ENCODE results near the gene FALEC. TPM values are rescaled to one million over a fixed set of nuclear protein-coding genes. Genes with fewer than 3 reads are reported as not detected.
A peak's percentile ranks its signal among the peaks of the same experiment; 100 is the strongest.

FALEC gene
- total and polyA plus RNA-seq, 9 of the 15 experiments (the other 6 are each of a cell fraction or from before 2014, with no cell fraction given), result 0.15 to 1.8 (median 0.53) TPM; not detected in 5

GRCh38 chr1:150579110-150579944 is 63.8 kb downstream of the FALEC start, which contains the start of gene MCL1:
TSS of gene MCL1 (minus strand) at chr1:150579610. CDS start at chr1:150579530, 80 bp downstream.
- peak within 1 kb of the TSS; percentile 97 to 100 for H3K9ac ChIP-seq (ENCODE audit: insufficient read depth in 1 of 2, low read depth in 2 of 2, low read length in 2 of 2)
- no peaks in the 10 kb centered on the region for H3K9me1 ChIP-seq (ENCODE audit: control insufficient read depth, insufficient read depth, low read length)
- H3K27me3 ChIP-seq (ENCODE audit: control insufficient read depth in 2 of 2, insufficient read depth in 2 of 2, low read length in 2 of 2), result no peaks in the 10 kb centered on the region
- H3K36me3 ChIP-seq (ENCODE audit: control insufficient read depth, insufficient read depth, low read length), result peaks cover 47% of the 10 kb centered on the region
- H3K4me2 ChIP-seq (ENCODE audit: insufficient read depth, low read length), result peak within 1 kb of the TSS; percentile 97
- FAIRE-seq (peak; percentile 63), ATAC-seq (peak; percentile 92), DNase-seq (ENCODE audit: extremely low read depth in 1 of 4, low spot score in 3 of 4) (peak; percentile 87 to 97 (median 91))
- no TSS peak for BruUV-seq (replicated peaks)
- H4K20me1 ChIP-seq (replicated peaks; ENCODE audit: control insufficient read depth, insufficient read depth, low read length), result peaks cover 44% of the 10 kb centered on the region
- peak within 1 kb of the TSS; percentile 87 for H3K27ac ChIP-seq (ENCODE audit: extremely low read depth, low read depth, low read length)
- no peaks in the 10 kb centered on the region for H3K9me3 ChIP-seq (replicated peaks; ENCODE audit: control insufficient read depth, insufficient read depth, low read depth, low read length)
- H3K4me3 ChIP-seq, result peak within 1 kb of the TSS; percentile 98
- peak within 1 kb of the TSS; percentile 76 for H2AFZ ChIP-seq (ENCODE audit: low read depth, low read length)
- H3K4me1 ChIP-seq (replicated peaks in 1 of 2; ENCODE audit: control insufficient read depth in 2 of 2, insufficient read depth in 2 of 2, low read length in 2 of 2), result peaks cover 10 to 19% of the 10 kb centered on the region in 2 experiments; a peak in 4 of 5 replicates
- intact Hi-C loops (cut with micrococcal nuclease) (loop anchor here (2.0 to 5.0 kb wide), 2 partner anchors 39 to 233 kb away; no protein-coding TSS in a partner anchor), in situ Hi-C loops (cut with MboI) (no loop called here)
- WGBS (ENCODE audit: insufficient coverage, low coverage, missing lambda C conversion rate), result under 1% methylated on average over 58 of the region's 94 CpGs
- POLR2A ChIA-PET, result interaction anchor here (0.5 to 11.0 kb wide), 55 partner anchors 8 to 914 kb away, joined by 3 to 148 read pairs (median 4); partner anchors contain the start of genes C1orf56, CERS2, CTSK and ENSA
- peaks cover 61% of the 10 kb centered on the region for H3K79me2 ChIP-seq (ENCODE audit: control insufficient read depth, insufficient read depth, low read length)
- CTCF ChIA-PET (ENCODE audit: low intra/inter-chr PET ratio), result no interaction called here
- TF ChIP-seq POLR2AphosphoS5 (IDR thresholded peaks at IDR 0.05; ENCODE audit: control insufficient read depth, insufficient read depth, low read depth, low read length), result peak; percentile 99
- TF ChIP-seq TAF15 (IDR thresholded peaks at IDR 0.05; ENCODE audit: low read depth, low read length), result no peak
- TF ChIP-seq REST (IDR thresholded peaks at IDR 0.05; ENCODE audit: borderline replicate concordance), result peak; percentile 19; the same call in 1 of the 2 replicates
- peak; percentile 65; the same call in 1 of the 2 replicates for TF ChIP-seq REST (CRISPR knock-in tag; IDR thresholded peaks at IDR 0.05; ENCODE audit: low read depth)
- peak; percentile 92; the same call in 1 of the 2 replicates for TF ChIP-seq POLR2AphosphoS2 (IDR thresholded peaks at IDR 0.05; ENCODE audit: low read length)
- no peak for TF ChIP-seq KLF10 (CRISPR knock-in tag; IDR thresholded peaks at IDR 0.05)
- TF ChIP-seq BRF1 (IDR thresholded peaks at IDR 0.05; ENCODE audit: borderline replicate concordance, extremely low read depth, insufficient read length), result no peak
- TF ChIP-seq TAF1 (IDR thresholded peaks at IDR 0.05; ENCODE audit: control insufficient read depth, extremely low read depth, insufficient read depth, low read length, severe bottlenecking), result peak; percentile 99
- TF ChIP-seq, protein P1, sequence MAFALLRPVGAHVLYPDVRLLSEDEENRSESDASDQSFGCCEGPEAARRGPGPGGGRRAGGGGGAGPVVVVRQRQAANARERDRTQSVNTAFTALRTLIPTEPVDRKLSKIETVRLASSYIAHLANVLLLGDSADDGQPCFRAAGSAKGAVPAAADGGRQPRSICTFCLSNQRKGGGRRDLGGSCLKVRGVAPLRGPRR (CRISPR knock-in tag; IDR thresholded peaks at IDR 0.05), result no peak
- TF ChIP-seq THRAP3 (IDR thresholded peaks at IDR 0.05; ENCODE audit: borderline replicate concordance), result no peak
- no peak for TF ChIP-seq ZNF165 (CRISPR knock-in tag; IDR thresholded peaks at IDR 0.05; ENCODE audit: borderline replicate concordance)

All from K562 (cell line).